Activated CD8-positive, alpha-beta memory T cell treated with anti-CD3 and anti-CD28 coated beads, Interleukin-2, amount 50 U/mL, for 1 hour (primary cell): ENCODE measurements around the gene GPATCH1.
A peak's percentile ranks its signal among the peaks of the same experiment; 100 is the strongest.
"Not testable (repeated sequence)": the region's sequence is repeated elsewhere in the genome, so short reads cannot be mapped to it uniquely, and the experiment has no call there.

Experiments
- DNase-seq: peaks from one replicate; pipeline ENCODE4 v3.0.0-alpha.2; 2020; ENCODE audit errors: extremely low read depth

Gene GPATCH1

DNA sequence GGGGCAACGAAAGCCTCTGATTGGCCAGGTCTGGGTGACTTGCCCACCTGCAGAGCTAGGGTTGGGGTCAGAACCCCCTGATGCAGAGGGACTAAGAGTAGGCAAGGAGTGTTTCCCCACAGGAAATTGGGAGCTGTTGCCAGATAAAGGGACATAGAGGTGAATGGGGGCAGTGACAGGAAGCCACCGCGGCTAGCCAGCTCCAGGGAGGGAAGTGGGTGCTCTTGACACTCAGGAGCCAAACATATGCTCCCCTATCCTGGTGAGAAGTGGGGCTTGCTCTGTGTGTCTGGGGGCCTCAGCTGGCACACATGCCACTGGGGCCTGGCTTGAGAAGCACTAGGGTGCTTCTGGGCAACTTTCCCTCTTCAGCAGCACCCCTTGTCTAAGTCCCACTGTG, 76.9 kb downstream of the GPATCH1 start:
- DNase-seq, result no peak

DNA sequence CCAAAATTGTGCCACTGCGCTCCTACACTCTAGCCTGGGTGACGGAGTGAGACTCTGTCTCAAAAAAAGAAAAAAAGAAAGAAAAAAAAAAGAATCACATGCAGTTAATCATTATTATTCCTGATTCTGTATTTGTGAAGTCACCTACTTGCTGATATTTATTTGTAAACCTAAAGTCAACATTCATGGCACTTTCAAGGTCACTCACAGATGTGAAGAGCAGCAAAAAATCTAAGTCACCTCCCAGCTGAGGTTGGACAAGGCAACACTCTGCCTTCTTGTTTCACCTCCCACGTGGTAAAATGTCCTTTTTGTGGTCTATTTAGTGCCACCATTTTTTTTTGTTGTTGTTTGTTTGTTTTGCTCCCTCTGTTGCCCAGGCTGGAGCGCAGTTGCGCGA, 77.4 kb downstream of the GPATCH1 start:
- DNase-seq, result no peak

DNA sequence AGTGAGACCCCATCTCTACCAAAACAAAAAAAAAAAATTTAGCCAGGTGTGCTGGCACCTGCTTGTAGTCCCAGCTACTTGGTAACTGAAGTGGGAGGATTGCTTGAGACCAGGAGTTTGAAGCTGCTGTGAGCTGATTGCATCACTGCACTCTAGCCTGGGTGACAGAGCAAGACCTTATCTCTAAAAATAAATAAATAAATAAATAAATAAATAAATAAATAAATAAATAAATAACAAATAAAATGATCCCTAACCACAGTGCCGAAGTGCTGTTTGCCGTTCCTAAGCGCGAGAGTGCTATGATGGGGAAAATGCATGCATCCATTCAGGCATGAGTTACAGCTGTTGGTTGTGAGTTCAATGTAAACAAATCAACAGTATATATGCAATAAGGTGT, 78.2 kb downstream of the GPATCH1 start:
- no peak for DNase-seq

DNA sequence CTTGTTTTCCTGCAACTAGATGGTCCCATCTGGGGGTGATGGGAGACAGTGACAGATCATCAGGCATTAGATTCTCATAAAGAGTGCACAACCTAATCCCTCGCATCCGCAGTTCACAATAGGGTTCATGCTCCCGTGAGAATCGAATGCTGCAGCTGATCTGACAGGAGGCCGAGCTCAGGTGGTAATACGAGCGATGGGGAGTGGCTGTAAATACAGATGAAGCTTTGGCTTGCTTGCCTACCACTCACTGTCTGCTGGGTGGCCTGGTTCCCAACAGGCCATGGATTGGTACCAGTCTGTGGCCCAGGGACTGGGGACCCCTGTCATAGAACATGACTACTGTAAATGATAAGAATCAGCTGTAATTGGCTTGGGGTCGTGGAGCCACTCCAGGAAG, 78.9 kb downstream of the GPATCH1 start:
- no peak for DNase-seq

DNA sequence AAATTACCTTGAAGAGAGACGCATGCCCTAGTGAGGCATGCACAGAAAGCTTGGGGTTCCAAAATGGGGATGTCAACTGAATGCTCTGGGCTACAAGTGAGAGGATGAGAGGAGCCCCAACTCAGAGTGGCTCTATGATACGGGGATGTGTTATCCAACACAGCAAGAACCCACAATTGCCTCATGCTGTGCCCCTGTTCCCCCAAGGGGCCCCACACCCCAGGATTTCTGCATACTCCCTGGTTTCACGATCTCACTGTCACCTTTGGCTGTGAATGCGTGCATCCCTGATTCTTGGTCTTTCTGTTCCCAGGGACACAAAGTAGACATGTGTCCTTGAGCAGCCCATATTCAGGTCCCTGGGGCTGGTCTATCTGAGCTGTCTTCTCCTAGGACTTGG, 80.2 kb downstream of the GPATCH1 start:
- no peak for DNase-seq

DNA sequence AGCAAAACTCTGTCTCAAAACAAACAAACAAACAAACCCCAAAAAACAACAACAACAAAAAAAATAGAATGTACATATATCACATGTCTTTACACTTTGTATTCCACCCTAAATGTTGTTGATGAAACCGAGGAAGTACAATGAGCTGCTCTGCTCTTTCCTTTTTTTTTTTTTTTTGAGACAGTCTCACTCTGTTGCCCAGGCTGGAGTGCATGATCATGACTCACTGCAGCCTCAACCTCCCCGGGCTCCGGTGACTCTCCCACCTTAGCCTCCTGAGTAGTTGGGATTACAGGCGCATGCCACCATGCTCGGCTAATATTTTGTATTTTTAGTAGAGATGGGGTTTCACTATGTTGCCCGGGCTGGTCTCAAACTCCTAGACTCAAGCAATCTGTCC, 82.5 kb downstream of the GPATCH1 start:
- DNase-seq, result no peak

DNA sequence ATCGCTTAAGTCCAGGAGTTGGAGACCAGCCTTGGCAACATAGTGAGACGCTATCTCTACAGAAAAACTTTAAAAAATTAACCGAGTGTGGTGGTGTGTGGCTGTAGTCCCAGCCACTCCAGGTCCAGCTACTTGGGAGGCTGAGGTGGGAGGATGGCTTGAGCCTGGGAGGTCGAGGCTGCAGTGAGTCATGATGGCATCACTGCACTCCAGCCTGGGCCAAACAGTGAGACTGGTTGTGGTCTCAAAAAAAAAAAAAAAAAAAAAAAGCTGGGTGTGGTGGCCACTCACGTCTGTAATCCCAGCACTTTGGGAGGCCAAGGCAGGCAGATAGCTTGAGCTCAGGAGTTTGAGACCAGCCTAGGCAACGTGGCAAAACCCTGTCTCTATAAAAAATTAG, 85.1 kb downstream of the GPATCH1 start:
- DNase-seq, result not testable (repeated sequence)

DNA sequence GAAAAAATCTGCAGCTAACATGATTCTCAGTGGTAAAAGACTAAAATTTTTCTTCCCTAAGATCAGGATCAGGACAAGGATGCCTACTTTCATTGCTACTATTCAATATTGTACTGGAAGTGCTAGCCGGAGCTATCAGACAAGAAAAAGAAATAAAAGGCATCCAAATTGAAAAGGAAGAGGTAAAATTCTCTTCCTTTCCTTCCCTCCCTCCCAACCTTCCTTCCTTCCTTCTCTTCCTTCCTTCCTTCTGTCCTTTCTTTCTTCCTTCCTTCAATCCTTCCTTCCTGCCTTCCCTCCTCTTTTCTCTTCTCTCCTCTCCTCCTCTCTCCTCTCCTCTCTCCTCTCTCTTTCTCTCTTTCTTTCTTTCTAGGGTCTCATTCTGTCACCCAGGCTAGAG, 86.5 kb downstream of the GPATCH1 start:
- no peak for DNase-seq

DNA sequence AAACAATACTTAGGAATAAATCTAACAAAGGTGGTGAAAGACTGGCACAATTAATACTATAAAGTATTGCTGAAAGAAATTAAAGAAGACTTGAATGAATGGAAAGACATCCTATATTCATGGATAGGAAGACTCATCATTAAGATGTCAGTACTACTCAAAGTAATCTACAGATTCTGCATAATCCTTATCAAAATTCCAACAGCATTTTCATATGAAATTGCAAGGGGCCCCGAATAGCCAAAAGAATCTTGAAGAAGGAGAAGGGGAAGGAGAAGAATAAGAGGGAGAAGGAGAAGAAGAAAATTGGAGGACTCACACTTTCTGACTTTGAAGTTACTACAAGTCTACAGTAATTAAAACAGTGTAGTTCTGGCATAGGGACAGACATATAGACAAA, 87.5 kb downstream of the GPATCH1 start:
- DNase-seq, result no peak

DNA sequence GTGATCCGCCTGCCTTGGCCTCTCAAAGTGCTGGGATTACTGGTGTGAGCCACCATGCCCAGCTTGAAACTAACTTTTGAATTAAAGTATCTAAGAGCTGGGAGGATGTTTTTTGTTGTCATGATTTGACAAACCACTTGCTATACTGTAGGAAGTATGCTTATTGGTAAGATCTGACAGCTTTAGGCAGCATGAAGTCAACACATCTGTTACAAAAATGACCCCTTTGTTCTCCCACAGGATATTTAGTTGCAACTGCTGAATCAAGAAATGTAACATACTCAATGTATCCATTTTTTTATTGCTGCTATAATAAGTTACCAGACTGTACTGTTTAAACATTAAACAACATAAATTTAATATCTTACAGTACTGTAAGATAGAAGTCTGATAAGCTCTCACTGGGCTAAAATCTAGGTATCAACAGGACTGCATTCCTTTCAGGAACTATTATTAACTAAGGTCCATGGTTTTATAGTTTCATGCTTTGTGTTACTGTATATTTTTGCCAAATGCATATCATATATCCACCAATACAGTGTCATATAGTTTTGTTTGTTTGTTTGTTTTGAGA, 90.3 kb downstream of the GPATCH1 start:
- DNase-seq, result no peak

DNA sequence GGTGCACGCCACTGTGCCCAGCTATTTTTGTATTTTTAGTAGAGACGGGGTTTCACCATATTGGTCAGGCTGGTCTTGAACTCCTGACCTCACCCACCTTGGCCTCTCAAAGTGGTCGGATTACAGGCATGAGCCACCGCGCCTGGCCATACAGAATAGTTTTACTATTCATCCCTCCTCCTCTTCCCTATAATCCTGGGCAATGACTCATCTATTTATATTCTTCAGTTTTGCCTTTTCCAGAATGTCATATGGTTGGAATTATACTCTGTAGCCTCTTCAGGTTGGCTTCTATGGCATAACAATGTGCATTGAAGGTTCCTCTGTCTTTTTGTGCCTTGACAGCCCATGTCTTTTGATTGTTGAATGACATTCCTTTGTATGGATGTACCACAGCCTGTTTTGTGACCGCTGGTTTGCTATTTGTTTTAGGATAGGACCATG, 91.0 kb downstream of the GPATCH1 start:
- no peak for DNase-seq

DNA sequence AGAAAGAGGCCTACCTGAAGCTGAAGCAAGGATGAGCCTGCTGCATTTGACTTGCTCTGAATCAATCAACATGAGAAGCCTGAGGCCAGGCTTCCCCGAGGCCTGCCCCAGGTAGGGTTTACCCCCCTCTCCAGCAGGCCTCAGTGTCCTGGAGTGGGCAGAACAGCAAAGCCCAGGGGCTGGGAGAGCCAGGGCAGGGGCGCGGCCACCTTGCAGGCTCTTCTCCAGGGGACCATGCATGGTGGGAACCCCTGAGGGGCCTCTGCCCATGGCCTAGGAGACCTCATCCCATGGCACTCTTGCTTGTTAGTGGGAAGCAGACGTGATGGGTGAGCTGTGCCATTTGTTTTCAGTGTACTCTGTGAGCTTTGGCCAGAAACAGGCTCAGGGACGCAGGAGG, 93.2 kb downstream of the GPATCH1 start:
- DNase-seq, result no peak

DNA sequence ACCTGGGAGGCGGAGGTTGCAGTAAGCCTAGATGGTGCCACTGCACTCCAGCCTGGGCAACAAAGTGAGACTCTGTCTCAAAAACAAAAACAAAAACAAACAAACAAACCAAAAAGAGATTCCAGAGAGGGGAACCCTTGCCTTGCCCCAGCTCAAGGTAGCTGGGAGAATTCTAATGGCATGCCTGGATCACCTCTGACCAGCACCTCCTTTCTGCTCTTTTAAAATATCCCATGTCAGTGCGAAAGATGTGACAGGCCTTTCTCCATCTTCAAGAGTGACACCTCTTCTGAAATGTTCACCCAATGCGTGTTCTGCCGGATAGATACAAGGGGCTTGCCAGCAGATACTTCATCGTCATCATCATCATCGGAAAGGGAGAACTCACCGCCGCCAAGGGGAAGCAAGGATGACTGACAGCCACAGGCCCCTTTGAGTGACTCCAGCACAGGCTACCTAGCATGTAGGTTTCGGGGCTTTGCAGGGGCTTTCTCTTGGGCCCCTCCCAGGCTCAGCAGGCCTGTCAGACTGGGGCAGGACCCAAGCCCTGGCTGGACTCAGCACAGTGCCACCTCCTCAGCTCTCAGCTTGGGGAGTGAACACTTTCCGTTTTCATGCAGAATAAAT, 94.3 kb downstream of the GPATCH1 start:
- DNase-seq, result no peak

DNA sequence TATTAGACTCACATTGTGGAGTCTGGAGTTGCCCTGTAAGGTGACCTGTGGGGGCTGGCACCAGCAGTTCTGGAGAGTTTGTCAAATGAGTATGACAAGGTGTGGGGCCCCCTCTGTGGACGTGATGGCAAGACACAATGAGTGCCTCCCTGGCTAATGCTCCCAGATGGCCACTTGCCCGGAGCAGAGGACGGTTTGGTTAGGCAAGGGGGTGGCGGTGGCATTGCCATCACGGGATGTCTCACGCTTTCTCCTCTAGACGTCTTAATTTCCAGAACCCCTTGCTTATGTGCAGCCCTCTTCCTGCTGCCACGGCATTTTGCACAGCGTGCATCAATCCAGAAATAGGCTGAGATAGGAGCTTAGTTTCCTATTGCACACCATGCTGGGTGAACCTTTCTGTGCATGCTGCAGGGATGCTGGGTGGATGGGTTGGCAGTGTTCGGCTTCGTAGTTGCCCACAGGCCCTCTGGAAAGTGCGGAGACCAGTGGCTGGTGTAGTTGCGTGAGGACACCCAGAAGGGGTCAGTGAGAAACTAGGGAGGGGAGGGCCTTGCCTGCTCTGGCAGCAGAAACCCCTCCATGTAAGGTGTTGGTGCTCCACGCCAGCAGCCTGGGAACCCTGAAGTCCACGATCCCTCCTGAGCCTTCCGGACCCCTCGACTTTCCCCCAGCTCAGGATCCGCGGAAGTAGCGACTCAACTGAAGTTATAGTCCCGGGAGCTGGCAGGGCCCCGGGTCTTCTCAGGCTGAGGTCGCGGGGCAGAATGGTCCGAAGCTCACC, 95.1 kb downstream of the GPATCH1 start:
- DNase-seq, result no peak

DNA sequence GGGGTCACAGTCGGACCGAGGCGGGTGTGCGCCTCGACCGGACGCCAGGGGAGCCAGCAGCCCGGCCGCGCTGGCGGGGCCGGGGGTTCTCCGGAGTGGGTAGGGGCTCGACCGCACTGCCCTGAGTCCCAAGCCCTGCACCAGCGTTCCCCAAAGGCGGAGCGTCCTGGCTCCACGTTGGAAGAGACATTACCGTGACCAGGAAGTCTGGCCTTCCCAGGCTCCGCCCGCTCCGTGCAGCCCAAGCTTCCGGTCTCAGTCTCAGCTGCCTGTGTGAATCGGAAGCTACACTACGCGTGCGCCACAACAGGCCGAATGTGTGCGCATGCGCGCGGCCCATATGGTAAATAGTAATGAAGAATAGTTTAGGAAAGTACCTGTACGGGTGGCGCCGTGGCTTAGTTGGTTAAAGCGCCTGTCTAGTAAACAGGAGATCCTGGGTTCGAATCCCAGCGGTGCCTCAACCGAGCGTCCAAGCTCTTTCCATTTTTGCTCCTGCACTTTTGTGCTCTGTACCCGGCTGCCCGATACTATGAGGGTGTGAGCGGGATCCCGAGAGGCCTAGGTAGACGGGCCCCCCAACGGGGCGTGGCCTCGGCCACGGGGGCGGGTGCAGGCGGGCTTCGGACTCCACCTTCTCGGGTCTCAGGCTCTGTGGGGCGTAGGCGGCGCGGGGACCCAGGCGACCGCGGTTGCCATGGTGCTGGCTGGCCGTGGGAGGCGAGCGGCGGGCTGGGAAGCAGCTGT, 95.9 kb downstream of the GPATCH1 start:
- peak; percentile 81 for DNase-seq

DNA sequence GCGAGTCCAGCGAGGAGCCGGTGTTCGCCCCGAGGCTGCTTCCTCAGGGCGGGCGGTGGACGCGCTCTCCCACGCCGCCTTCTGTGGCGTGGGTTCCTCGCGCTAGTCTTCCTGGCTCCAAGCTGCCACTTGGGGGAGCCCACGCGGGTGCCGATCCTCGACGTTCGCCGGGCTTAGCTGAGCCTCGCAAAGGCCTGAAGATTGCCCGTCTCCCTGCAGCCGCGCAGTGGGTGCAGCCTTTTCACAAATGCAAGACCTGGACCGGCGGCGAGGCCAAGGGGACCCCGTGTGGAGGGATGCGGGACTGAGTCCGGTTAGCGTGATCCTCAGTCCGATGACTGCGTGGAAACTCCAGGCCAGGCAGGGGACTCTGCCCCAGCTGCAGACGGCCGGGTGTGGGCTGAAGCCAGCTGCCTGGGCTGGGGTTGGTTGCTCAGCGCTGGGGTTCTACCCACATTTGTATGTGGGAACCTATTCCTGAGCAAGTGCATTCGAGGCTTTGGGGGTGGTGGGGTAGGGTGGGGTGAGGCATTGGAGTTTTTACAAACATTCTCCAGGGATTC, 96.5 kb downstream of the GPATCH1 start:
- DNase-seq, result peak; percentile 66
